NCI-H774 (cell line): ENCODE data around the gene MS4A4E.
"Not testable (repeated sequence)": the region's sequence is repeated elsewhere in the genome, so short reads cannot be mapped to it uniquely, and the experiment has no call there.

ENCODE experiments used
- DNase-seq: peaks from one replicate; lab custom pipeline; 2025; lab: John Stamatoyannopoulos, UW

The MS4A4E gene

DNA sequence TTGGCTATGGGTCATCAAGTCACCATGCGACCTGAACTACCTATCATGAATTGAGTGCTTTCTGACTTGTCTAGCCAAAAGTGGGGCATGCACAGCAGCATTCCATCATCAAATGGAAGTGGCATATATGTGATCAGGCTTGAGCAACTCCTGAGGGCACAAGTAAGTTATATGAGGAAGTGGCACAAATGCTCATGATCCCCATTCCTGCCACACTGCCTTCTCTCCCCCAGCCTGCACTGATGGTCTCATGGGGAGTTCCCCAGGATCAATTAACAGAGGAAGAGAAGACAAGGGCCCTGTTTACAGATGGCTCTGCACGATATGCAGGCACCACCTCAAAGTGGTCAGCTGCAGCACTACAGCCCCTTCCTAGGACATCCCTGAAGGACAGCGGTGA lies 21.8 kb downstream of the MS4A4E start:
- DNase-seq, result no peak

- DNase-seq, result no peak
Observed at GRCh38 chr11:60214386-60214785, 28.6 kb downstream of the MS4A4E start.

GRCh38 chr11:60211206-60211605 lies 31.7 kb downstream of the MS4A4E start:
- no peak for DNase-seq

- DNase-seq, result no peak
Observed at GRCh38 chr11:60209977-60210376, 33.0 kb downstream of the MS4A4E start.

DNA sequence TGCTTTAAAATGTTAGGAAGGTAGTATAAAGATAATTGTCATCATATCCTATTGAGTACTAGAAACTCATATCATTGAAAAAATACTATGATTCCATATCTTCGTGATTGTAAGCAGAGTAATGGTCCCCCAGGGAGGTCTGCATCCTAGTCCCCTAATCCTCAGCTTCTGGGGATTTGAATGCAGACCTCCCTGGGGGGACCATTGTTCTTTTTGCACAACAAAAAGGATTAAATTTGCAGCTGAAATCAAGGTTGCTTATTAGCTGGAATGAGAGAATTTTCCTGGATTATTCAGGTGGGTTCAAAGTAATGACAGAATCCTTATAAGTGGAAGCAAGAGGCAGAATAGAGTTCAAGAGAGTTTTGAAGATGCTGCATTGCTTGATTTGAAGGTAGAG lies 34.0 kb downstream of the MS4A4E start:
- DNase-seq, result no peak

DNA sequence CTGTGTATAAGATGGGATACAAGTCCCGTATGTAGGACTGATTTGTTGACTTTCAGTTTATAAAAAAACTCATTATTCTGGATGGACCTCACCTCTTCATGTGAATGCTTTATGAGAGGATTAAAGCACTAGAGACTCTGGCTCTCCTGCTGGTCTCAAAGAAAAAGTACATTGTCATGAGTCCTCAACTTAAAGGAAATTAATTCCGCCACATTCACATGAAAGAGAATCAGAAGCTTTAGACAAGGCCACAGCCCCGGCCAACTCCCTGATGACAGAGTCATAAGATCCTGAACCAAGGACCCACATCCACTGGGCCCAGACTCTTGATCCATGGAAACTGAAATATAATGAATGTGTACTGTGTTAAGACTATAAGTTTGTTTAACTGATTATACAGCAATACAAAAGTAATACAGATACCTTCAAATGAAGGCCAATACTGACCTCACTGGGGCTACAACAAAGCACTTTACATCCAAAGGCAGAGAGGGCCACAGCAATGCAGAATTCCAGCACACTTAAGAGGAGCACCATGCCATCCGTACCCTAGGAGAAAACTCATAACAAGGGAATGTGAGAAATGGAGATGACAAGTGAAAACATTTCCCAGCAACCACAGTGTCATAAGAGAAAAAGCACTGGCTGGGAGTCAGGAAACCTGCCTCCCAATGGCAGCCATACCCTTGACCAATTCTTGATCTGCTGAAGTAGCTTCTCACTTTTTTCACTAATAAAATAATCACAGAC lies 34.6 kb downstream of the MS4A4E start:
- DNase-seq, result no peak

DNA sequence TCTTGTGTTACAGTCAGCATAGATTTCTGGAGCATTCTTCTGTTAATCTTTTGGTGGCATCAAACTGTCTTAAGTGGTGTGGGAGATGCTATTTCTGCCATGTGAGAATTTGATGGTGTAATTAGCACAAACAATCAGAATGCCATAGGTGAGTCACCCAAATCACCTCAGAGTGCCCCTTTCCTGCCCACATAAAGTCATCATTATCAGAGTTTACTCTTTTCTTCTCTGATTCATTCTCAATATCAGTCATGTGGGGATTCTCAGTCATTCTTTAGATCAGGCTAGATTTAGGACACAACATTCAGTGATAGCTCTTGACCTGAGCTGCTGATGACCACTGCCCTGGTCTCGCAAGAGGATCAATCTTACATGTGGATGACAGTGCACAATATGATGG lies 36.3 kb downstream of the MS4A4E start:
- no peak for DNase-seq

DNA sequence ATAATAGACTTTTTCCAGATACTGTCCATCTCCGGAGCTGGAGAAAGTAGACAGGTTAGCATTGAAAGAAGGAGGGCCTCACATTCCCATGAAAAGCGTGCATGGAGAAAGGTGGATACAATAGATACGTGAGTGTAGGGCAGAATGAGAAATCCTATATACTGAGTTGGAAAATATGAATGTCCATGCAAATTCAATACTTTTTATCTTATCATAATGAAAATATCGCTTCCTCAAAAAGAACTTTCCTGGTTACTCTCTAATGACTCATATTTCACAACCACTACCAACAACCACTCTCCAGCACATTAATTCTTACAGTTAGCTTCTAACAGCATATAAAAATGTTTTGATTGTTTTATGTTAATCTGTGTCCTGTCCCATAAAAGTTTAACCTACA lies 38.0 kb downstream of the MS4A4E start:
- no peak for DNase-seq

- not testable (repeated sequence) for DNase-seq
Observed at GRCh38 chr11:60201334-60201733, 41.6 kb downstream of the MS4A4E start.

DNA sequence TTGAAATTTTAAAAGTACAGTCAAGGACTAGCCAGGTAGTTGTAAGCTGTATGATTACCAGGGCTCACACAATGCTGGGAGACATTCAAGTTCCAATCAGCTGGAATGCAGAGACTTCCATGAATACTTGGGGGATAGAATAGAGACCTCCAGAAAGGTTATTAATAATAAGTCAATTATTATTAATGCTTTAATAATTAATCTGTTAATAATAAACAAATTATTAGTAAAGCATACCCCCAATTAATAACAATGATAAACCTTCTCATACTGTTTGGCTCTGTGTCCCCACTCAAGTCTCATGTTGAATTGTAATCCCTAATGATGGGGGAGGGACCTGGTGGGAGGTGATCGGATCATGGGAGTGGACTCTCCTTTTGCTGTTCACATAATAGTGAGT lies 45.5 kb downstream of the MS4A4E start:
- DNase-seq, result no peak

- DNase-seq, result no peak
Observed at GRCh38 chr11:60195923-60196368, 47.0 kb downstream of the MS4A4E start.

DNA sequence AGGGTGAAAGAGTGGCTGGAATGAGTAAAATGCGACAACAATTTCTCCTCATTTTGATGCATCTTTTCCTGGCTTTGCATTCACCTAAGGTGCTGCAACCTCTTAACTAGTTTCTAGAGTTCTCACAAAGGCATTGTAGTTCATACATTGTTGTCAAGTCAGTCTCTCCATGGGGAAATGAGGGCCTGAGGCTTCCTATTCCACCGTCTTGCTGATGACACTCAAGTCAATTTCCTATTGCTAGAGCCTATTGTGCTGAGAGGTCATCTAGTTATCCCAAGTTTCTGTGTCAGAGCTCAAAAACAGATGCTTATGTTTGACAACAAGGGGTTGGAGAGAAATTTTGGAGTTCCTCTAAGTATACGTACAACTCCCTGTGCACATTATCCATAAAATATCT lies 48.4 kb downstream of the MS4A4E start:
- no peak for DNase-seq

- DNase-seq, result no peak
Observed at GRCh38 chr11:60193687-60194433, 49.1 kb downstream of the MS4A4E start.

GRCh38 chr11:60192564-60192963 lies 50.4 kb downstream of the MS4A4E start:
- DNase-seq, result not testable (repeated sequence)

DNA sequence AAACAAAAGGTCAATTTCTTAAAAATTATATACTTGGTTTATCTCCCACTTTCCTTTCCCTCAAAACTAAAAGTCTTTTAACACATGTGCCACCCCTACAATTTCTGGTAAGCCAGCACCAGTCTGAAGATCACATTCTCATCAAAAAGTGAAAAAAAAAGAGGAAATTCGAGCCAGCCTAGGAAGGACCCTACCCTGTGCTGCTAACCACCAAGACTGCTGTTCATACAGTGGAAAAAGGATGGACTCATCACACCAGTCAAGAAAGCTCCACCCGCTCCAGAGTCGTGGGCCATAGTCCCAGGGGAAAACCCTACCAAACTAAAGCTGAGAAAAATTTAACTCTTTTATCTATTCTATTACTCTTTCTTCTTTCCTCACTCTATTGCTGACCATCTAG lies 54.5 kb downstream of the MS4A4E start:
- DNase-seq, result not testable (repeated sequence)

GRCh38 chr11:60186128-60186527 lies 56.8 kb downstream of the MS4A4E start:
- not testable (repeated sequence) for DNase-seq

DNA sequence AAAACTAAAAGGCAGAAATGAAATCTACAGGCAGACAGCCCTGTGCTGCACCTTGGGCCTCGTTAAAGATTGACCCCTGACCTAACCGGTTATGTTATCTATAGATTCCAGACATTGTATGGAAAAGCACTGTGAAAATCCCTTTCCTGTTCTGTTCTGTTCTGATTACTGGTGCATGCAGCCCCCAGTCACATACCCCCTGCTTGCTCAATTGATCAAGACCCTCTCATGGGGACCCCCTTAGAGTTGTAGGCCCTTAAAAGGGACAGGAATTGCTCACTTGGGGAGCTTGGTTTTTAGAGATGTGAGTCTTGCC lies 57.5 kb downstream of the MS4A4E start:
- not testable (repeated sequence) for DNase-seq

GRCh38 chr11:60184824-60185511 lies 58.0 kb downstream of the MS4A4E start:
- DNase-seq, result no peak

DNA sequence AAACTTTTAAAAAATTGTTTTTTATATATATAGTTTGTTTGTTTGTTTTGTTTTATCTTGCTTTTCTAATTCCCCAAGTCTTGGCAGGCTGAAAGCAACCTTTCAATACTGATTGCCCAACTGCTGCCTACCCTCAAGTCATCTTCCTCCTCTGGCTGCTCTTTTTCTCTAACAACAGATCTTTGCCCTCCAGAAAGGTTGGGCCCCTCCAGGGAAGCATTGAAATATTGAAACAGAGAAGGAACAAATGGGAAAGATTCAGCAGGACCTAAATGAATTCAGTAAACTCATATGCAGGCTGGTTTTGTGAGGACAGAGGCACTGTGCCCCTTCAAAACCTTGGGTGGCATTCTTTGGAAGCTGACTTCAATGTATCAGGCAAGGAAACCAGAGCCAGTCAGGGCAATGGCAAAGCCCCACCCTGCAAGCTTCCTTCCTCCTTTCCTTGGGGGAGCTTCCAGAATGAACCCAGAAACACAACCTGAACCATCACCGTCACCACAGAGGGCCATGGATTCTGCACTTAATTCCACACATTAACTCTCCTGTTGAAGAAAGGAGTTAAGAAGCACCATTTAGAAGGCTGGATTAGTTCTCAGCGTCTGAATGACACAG lies 59.2 kb downstream of the MS4A4E start:
- DNase-seq, result no peak

GRCh38 chr11:60182541-60183330 lies 60.2 kb downstream of the MS4A4E start, which contains the start of gene MS4A6A:
MS4A6A (minus strand) TSS chr11:60183083; CDS start chr11:60181727, 1,356 bp downstream.
- no peak for DNase-seq

DNA sequence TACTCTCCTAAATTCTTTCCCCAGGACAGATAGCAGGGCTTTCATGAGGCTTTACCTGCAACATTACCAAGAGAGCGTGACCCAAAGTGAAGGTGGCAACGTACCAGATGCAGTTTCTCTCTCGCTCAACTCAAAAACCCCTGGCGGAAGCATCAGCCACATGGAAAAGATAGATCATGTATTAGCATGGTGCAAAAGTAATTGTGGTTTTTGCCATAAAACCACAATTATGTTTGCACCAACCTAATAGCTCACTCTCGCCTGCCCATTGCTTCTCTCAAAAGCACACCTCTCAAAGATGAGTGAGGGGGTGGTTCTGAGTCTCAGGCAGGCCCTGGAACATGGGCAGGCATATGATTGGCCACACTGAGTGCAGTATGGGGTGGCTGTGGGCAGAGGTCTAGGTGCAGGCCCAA lies 67.1 kb downstream of the MS4A4E start:
- DNase-seq, result no peak

DNA sequence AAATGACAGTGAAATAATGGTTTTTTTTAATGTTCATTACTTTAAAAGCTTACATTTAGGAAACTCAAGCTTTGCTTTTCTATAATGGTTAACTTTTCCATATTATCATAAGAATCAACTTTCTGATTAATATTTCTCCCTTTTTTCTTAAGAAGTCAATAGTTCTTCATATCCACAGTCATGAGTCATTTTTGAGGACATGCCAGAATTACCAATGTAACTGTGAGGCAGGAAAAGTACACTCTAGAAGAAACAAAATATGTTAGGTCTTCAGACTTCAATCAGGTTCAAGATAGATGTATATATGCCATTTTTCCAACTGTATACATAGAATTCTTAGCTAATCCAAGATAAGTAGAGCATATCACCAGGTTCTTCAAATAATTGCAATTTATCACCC lies 70.9 kb downstream of the MS4A4E start:
- DNase-seq, result no peak
